ENCODE data around the gene FHOD3.

Gene FHOD3

GRCh38 chr18:36560187-36560586 is 262.7 kb downstream of the FHOD3 start:
- Histone ChIP-seq H3K4me3 (ENCODE audit: low read length, poor library complexity, severe bottlenecking) (no peak overlapping the region), H3K79me2 (ENCODE audit: insufficient read depth, low read length) (no peaks in the 10 kb centered on the region), H3K9ac (ENCODE audit: low read depth, low read length, poor library complexity, severe bottlenecking) (no peak overlapping the region), H4K20me1 (ENCODE audit: insufficient read depth, low read length, poor library complexity, severe bottlenecking) (no peaks in the 10 kb centered on the region), H3K4me2 (ENCODE audit: low read depth, low read length, poor library complexity, severe bottlenecking) (no peak overlapping the region), H3K4me1 (ENCODE audit: insufficient read depth, low read length, poor library complexity, severe bottlenecking) (no peaks in the 10 kb centered on the region), H2AFZ (ENCODE audit: low read length) (no peak overlapping the region), H3K9me2 (replicated peaks; ENCODE audit: low read depth, low read length) (no peaks in the 10 kb centered on the region), H3K27me3 (ENCODE audit: insufficient read depth, low read length, poor library complexity, severe bottlenecking) (no peaks in the 10 kb centered on the region), H3K36me3 (ENCODE audit: insufficient read depth, low read length) (no peaks in the 10 kb centered on the region), H3K9me3 (ENCODE audit: insufficient read depth, low read depth, low read length) (no peaks in the 10 kb centered on the region), H3F3A (ENCODE audit: low read depth) (no peaks in the 10 kb centered on the region)
- no peak for TF ChIP-seq CTCF (conservative IDR thresholded peaks at IDR 0.05; ENCODE audit: low read length)
- TF ChIP-seq EZH2phosphoT487 (IDR thresholded peaks at IDR 0.05; ENCODE audit: borderline replicate concordance) = no peak

GRCh38 chr18:36561046-36561445 is 263.5 kb downstream of the FHOD3 start:
- H3K36me3 ChIP-seq (ENCODE audit: insufficient read depth, low read length) = no peaks in the 10 kb centered on the region
- TF ChIP-seq EZH2phosphoT487 (IDR thresholded peaks at IDR 0.05; ENCODE audit: borderline replicate concordance) = no peak
- TF ChIP-seq CTCF (conservative IDR thresholded peaks at IDR 0.05; ENCODE audit: low read length) = no peak
- H3K9ac ChIP-seq (ENCODE audit: low read depth, low read length, poor library complexity, severe bottlenecking) = no peak overlapping the region

GRCh38 chr18:36564841-36565240 is 267.3 kb downstream of the FHOD3 start:
- H3K79me2 ChIP-seq (ENCODE audit: insufficient read depth, low read length) = no peaks in the 10 kb centered on the region
- no peaks in the 10 kb centered on the region for H3K9me3 ChIP-seq (ENCODE audit: insufficient read depth, low read depth, low read length)
- H3K27me3 ChIP-seq (ENCODE audit: insufficient read depth, low read length, poor library complexity, severe bottlenecking) = no peaks in the 10 kb centered on the region
- no peaks in the 10 kb centered on the region for H4K20me1 ChIP-seq (ENCODE audit: insufficient read depth, low read length, poor library complexity, severe bottlenecking)
- no peak overlapping the region for H3K9ac ChIP-seq (ENCODE audit: low read depth, low read length, poor library complexity, severe bottlenecking)
- no peak overlapping the region for H3K4me2 ChIP-seq (ENCODE audit: low read depth, low read length, poor library complexity, severe bottlenecking)
- no peak for TF ChIP-seq EZH2phosphoT487 (IDR thresholded peaks at IDR 0.05; ENCODE audit: borderline replicate concordance)
- TF ChIP-seq CTCF (conservative IDR thresholded peaks at IDR 0.05; ENCODE audit: low read length) = no peak
- H2AFZ ChIP-seq (ENCODE audit: low read length) = no peak overlapping the region
- no peak overlapping the region for H3K4me3 ChIP-seq (ENCODE audit: low read length, poor library complexity, severe bottlenecking)
- H3F3A ChIP-seq (ENCODE audit: low read depth) = no peaks in the 10 kb centered on the region
- no peaks in the 10 kb centered on the region for H3K4me1 ChIP-seq (ENCODE audit: insufficient read depth, low read length, poor library complexity, severe bottlenecking)
- no peaks in the 10 kb centered on the region for H3K36me3 ChIP-seq (ENCODE audit: insufficient read depth, low read length)
- H3K9me2 ChIP-seq (replicated peaks; ENCODE audit: low read depth, low read length) = no peaks in the 10 kb centered on the region

More at GRCh38 chr18:36561046-36561445, 263.5 kb downstream of the FHOD3 start:
- Histone ChIP-seq H3F3A (ENCODE audit: low read depth) (no peaks in the 10 kb centered on the region), H3K9me3 (ENCODE audit: insufficient read depth, low read depth, low read length) (no peaks in the 10 kb centered on the region), H3K27me3 (ENCODE audit: insufficient read depth, low read length, poor library complexity, severe bottlenecking) (no peaks in the 10 kb centered on the region), H3K9me2 (replicated peaks; ENCODE audit: low read depth, low read length) (no peaks in the 10 kb centered on the region), H3K4me1 (ENCODE audit: insufficient read depth, low read length, poor library complexity, severe bottlenecking) (no peaks in the 10 kb centered on the region), H3K4me2 (ENCODE audit: low read depth, low read length, poor library complexity, severe bottlenecking) (no peak overlapping the region), H4K20me1 (ENCODE audit: insufficient read depth, low read length, poor library complexity, severe bottlenecking) (no peaks in the 10 kb centered on the region), H3K4me3 (ENCODE audit: low read length, poor library complexity, severe bottlenecking) (no peak overlapping the region), H2AFZ (ENCODE audit: low read length) (no peak overlapping the region), H3K79me2 (ENCODE audit: insufficient read depth, low read length) (no peaks in the 10 kb centered on the region)
